ENCODE results near the gene PDGFA.
"Not testable (repeated sequence)": the region's sequence is repeated elsewhere in the genome, so short reads cannot be mapped to it uniquely, and the experiment has no call there.

Gene PDGFA

GRCh38 chr7:519484-520390 is at the start of gene PDGFA:
Gene PDGFA (minus strand): TSS chr7:519846. CDS start chr7:519001, 845 bp downstream.
- no peak for DNase-seq

- DNase-seq = no peak
Observed at GRCh38 chr7:568031-568951, 48.6 kb upstream of the PDGFA start.

- DNase-seq = no peak
Observed at GRCh38 chr7:567305-567883, 47.7 kb upstream of the PDGFA start.

GRCh38 chr7:566100-566499 is 46.5 kb upstream of the PDGFA start:
- no peak for DNase-seq

GRCh38 chr7:564176-564865 is 44.7 kb upstream of the PDGFA start:
- no peak for DNase-seq

GRCh38 chr7:563629-564170 is 44.1 kb upstream of the PDGFA start:
- DNase-seq = no peak

- no peak for DNase-seq
Observed at GRCh38 chr7:562789-563628, 43.4 kb upstream of the PDGFA start.

GRCh38 chr7:562374-562675 is 42.7 kb upstream of the PDGFA start:
- no peak for DNase-seq

GRCh38 chr7:561631-562373 is 42.2 kb upstream of the PDGFA start:
- DNase-seq = no peak

GRCh38 chr7:560966-561630 is 41.5 kb upstream of the PDGFA start:
- no peak for DNase-seq

- no peak for DNase-seq
Observed at GRCh38 chr7:559396-559705, 39.7 kb upstream of the PDGFA start.

- DNase-seq = no peak
Observed at GRCh38 chr7:557558-557881, 37.9 kb upstream of the PDGFA start.

- DNase-seq = no peak
Observed at GRCh38 chr7:556837-557557, 37.4 kb upstream of the PDGFA start.

- DNase-seq = no peak
Observed at GRCh38 chr7:556291-556826, 36.7 kb upstream of the PDGFA start.

- DNase-seq = no peak
Observed at GRCh38 chr7:555551-556160, 36.0 kb upstream of the PDGFA start.

GRCh38 chr7:553636-554111 is 34.0 kb upstream of the PDGFA start:
- DNase-seq = no peak

- DNase-seq = no peak
Observed at GRCh38 chr7:552868-553635, 33.4 kb upstream of the PDGFA start.

GRCh38 chr7:552151-552867 is 32.7 kb upstream of the PDGFA start:
- DNase-seq = not testable (repeated sequence)
